Left lung (tissue), 10 donors: ENCODE measurements around the gene DCLK2. TPM values are rescaled to one million over a fixed set of nuclear protein-coding genes. Genes with fewer than 3 reads are reported as not detected.

Experiments used
- ATAC-seq: fragments of 200-7000 bp; cut with Tn5 transposase; one replicate; pipeline ENCODE4 v1.9.1; 2020; ENCODE audit warnings: moderate library complexity
- DNase-seq, 4 donors: peaks; one replicate each; pipeline ENCODE4 v3.0.0-alpha.2; 2013 to 2020
- H3K27ac ChIP-seq, 2 donors: fragments of 200-600 bp; sonication (generic) in 1 of 2; one replicate each; pipeline versions ENCODE4 v1.5.0 to v1.8.0; 2020 to 2021
- H3K27me3 ChIP-seq, 2 donors: fragments of 200-600 bp; sonication (generic) in 1 of 2; one replicate each; pipeline versions ENCODE4 v1.5.0 to v1.8.0; 2020 to 2021
- H3K36me3 ChIP-seq, 2 donors: fragments of 200-600 bp; sonication (generic) in 1 of 2; one replicate each; pipeline versions ENCODE4 v1.5.0 to v1.8.0; 2020 to 2021
- H3K4me1 ChIP-seq, 2 donors: fragments of 200-600 bp; one replicate each; pipeline ENCODE4 v1.8.0; 2021
- H3K4me3 ChIP-seq, 2 donors: fragments of 200-600 bp; sonication (generic) in 1 of 2; one replicate each; pipeline versions ENCODE4 v1.5.0 to v1.8.0; 2020 to 2021; ENCODE audit warnings: mild to moderate bottlenecking in 1 of 2
- H3K9me3 ChIP-seq, 2 donors: fragments of 200-600 bp; sonication (generic) in 1 of 2; one replicate each; pipeline versions ENCODE4 v1.5.0 to v1.8.0; 2020 to 2021
- CTCF ChIP-seq, 2 donors: fragments of 200-600 bp; sonication (generic) in 1 of 2; IDR thresholded peaks; one replicate each; pipeline versions ENCODE4 v1.5.0 to v1.8.0; 2021; ENCODE audit warnings: antibody characterized with exemption in 2 of 2
- intact Hi-C, 2 donors: fragments of 100-400 bp; cut with DNase I; formaldehyde crosslinking; loops; one replicate each; pipeline versions ENCODE4 v1.11.2 to v1.14.2; 2022
- polyA plus RNA-seq, 6 donors: library from polyadenylated mRNA; unstranded; fragments of 120-200 nt; gene quantifications; one replicate each; pipeline ENCODE4 v1.2.1, GENCODE V29; 2013; ENCODE audit not compliant: insufficient read length in 6 of 6
- total RNA-seq, 2 donors: library from RNA; stranded (reverse); fragmentation: NEBNext Ultra II Directional; extraction: Animal tissue kit (Norgen Biotek cat#: 25700); gene quantifications; one replicate each; pipeline ENCODE4 v1.2.1, GENCODE V29; 2021
- donor health status: DM: no; HTN: yes; CAD: no.
- donor health status: DM: no; HTN: no; CAD: no.

Gene DCLK2
- total and polyA plus RNA-seq, 8 donors, result 2.6 to 12.9 (median 11.5) TPM

- Histone ChIP-seq H3K27ac (no peak overlapping the region), H3K4me3 (no peak overlapping the region), H3K27me3 (no peaks in the 10 kb centered on the region), H3K36me3 (no peaks in the 10 kb centered on the region), H3K9me3 (no peaks in the 10 kb centered on the region), H3K4me1 (no peaks in the 10 kb centered on the region)
- DNase-seq (no peak), ATAC-seq (no peak)
- no peak for TF ChIP-seq CTCF (IDR thresholded peaks at IDR 0.05)
- intact Hi-C loops, result no loop called here
Measured at GRCh38 chr4:150152766-150153165, 74.5 kb downstream of the DCLK2 start.

GRCh38 chr4:150155391-150155790 lies 77.1 kb downstream of the DCLK2 start:
- Histone ChIP-seq H3K4me3 (no peak overlapping the region), H3K4me1 (no peaks in the 10 kb centered on the region), H3K36me3 (no peaks in the 10 kb centered on the region), H3K27me3 (no peaks in the 10 kb centered on the region), H3K9me3 (no peaks in the 10 kb centered on the region), H3K27ac (no peak overlapping the region)
- TF ChIP-seq CTCF (IDR thresholded peaks at IDR 0.05), result no peak
- intact Hi-C loops, result no loop called here
- no peak for DNase-seq
- no peak for ATAC-seq

GRCh38 chr4:150156543-150156942 lies 78.3 kb downstream of the DCLK2 start:
- intact Hi-C loops, result no loop called here
- peaks cover 0 to 4% of the 10 kb centered on the region in 2 donors for H3K4me1 ChIP-seq
- DNase-seq, result no peak
- no peaks in the 10 kb centered on the region for H3K27me3 ChIP-seq
- TF ChIP-seq CTCF (IDR thresholded peaks at IDR 0.05), result no peak
- ATAC-seq, result no peak
- no peak overlapping the region for H3K27ac ChIP-seq
- no peaks in the 10 kb centered on the region for H3K9me3 ChIP-seq
- H3K4me3 ChIP-seq, result no peak overlapping the region
- H3K36me3 ChIP-seq, result no peaks in the 10 kb centered on the region

GRCh38 chr4:150158041-150158440 lies 79.8 kb downstream of the DCLK2 start:
- Histone ChIP-seq H3K4me3 (no peak overlapping the region), H3K36me3 (no peaks in the 10 kb centered on the region), H3K4me1 (peaks cover 0 to 4% of the 10 kb centered on the region in 2 donors), H3K9me3 (no peaks in the 10 kb centered on the region), H3K27ac (no peak overlapping the region), H3K27me3 (no peaks in the 10 kb centered on the region)
- DNase-seq (no peak), ATAC-seq (no peak)
- no peak for TF ChIP-seq CTCF (IDR thresholded peaks at IDR 0.05)
- intact Hi-C loops, result no loop called here

GRCh38 chr4:150160473-150160872 lies 82.2 kb downstream of the DCLK2 start:
- H3K27me3 ChIP-seq, result no peaks in the 10 kb centered on the region
- DNase-seq, result no peak
- no peak for ATAC-seq

More at GRCh38 chr4:150160473-150160872, 82.2 kb downstream of the DCLK2 start:
- Histone ChIP-seq H3K4me1 (peaks cover 0 to 4% of the 10 kb centered on the region in 2 donors), H3K27ac (peak overlapping the region in 1 of 2 donors; percentile 30), H3K9me3 (no peaks in the 10 kb centered on the region), H3K36me3 (no peaks in the 10 kb centered on the region), H3K4me3 (no peak overlapping the region)
- no peak for TF ChIP-seq CTCF (IDR thresholded peaks at IDR 0.05)
- intact Hi-C loops, result no loop called here
